ENCODE data around the gene TLCD3A.
"Not testable (repeated sequence)": the region's sequence is repeated elsewhere in the genome, so short reads cannot be mapped to it uniquely, and the experiment has no call there.

DNA sequence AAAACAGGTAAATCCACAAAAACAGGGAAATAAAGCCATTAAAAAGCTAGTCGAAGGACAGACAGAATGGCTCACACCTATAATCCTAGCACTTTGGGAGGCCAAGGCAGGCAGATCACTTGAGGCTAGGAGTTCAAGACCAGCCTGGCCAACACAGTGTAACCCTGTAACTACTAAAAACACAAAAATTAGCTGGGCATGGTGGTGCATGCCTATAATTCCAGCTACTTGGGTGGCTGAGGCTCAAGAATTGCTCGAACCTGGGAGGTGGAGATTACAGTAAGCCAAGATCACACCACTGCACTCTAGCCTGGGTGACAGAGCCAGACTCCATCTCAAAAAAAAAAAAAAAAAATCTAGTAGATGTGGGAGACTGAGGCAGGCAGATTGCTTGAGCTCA is 34.3 kb upstream of the TLCD3A start:
- TF ChIP-seq, protein P1, sequence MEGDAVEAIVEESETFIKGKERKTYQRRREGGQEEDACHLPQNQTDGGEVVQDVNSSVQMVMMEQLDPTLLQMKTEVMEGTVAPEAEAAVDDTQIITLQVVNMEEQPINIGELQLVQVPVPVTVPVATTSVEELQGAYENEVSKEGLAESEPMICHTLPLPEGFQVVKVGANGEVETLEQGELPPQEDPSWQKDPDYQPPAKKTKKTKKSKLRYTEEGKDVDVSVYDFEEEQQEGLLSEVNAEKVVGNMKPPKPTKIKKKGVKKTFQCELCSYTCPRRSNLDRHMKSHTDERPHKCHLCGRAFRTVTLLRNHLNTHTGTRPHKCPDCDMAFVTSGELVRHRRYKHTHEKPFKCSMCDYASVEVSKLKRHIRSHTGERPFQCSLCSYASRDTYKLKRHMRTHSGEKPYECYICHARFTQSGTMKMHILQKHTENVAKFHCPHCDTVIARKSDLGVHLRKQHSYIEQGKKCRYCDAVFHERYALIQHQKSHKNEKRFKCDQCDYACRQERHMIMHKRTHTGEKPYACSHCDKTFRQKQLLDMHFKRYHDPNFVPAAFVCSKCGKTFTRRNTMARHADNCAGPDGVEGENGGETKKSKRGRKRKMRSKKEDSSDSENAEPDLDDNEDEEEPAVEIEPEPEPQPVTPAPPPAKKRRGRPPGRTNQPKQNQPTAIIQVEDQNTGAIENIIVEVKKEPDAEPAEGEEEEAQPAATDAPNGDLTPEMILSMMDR (IDR thresholded peaks at IDR 0.05; ENCODE audit: low read depth, low read length, poor library complexity, severe bottlenecking), result not testable (repeated sequence)
- not testable (repeated sequence) for TF ChIP-seq EZH2phosphoT487 (IDR thresholded peaks at IDR 0.05; ENCODE audit: borderline replicate concordance, low read length)

Data from DOHH2 (cell line).